NCI-H2227 (cell line): ENCODE results near the gene SGMS1.

Experiments used
- DNase-seq: peaks from one replicate; lab custom pipeline; 2025; ENCODE audit not compliant: unreplicated experiment; lab: John Stamatoyannopoulos, UW

The SGMS1 gene

GRCh38 chr10:50636618-50637579 is 13.1 kb upstream of the SGMS1 start:
- no peak for DNase-seq

- DNase-seq, result no peak
Observed at GRCh38 chr10:50635286-50635685, 11.5 kb upstream of the SGMS1 start.

GRCh38 chr10:50634479-50634878 is 10.7 kb upstream of the SGMS1 start:
- DNase-seq, result no peak

- no peak for DNase-seq
Observed at GRCh38 chr10:50631052-50631451, 7.3 kb upstream of the SGMS1 start.

- no peak for DNase-seq
Observed at GRCh38 chr10:50629495-50630122, 5.9 kb upstream of the SGMS1 start.

GRCh38 chr10:50627896-50628295 is 4.1 kb upstream of the SGMS1 start:
- no peak for DNase-seq

- no peak for DNase-seq
Observed at GRCh38 chr10:50627443-50627842, 3.7 kb upstream of the SGMS1 start.

GRCh38 chr10:50625649-50626132 is 1.9 kb upstream of the SGMS1 start:
- DNase-seq, result peak; percentile 38

GRCh38 chr10:50624866-50625501 is 1.2 kb upstream of the SGMS1 start:
- peak; percentile 87 for DNase-seq

GRCh38 chr10:50624413-50624865 is 683 bp upstream of the SGMS1 start:
- DNase-seq, result peak; percentile 92

GRCh38 chr10:50622706-50623662 is 772 bp downstream of the SGMS1 start:
- DNase-seq, result peak; percentile 39

GRCh38 chr10:50621968-50622705 is 1.6 kb downstream of the SGMS1 start:
- peak; percentile 55 for DNase-seq

- DNase-seq, result no peak
Observed at GRCh38 chr10:50620899-50621298, 2.9 kb downstream of the SGMS1 start.

GRCh38 chr10:50619882-50620281 is 3.9 kb downstream of the SGMS1 start:
- DNase-seq, result no peak

- DNase-seq, result no peak
Observed at GRCh38 chr10:50619166-50619565, 4.6 kb downstream of the SGMS1 start.

GRCh38 chr10:50618624-50619023 is 5.1 kb downstream of the SGMS1 start:
- DNase-seq, result no peak

- DNase-seq, result peak; percentile 4
Observed at GRCh38 chr10:50615658-50616057, 8.1 kb downstream of the SGMS1 start.

GRCh38 chr10:50614444-50615137 is 9.2 kb downstream of the SGMS1 start:
- no peak for DNase-seq
